ENCODE results near the gene HSPG2.
"Not testable (repeated sequence)": the region's sequence is repeated elsewhere in the genome, so short reads cannot be mapped to it uniquely, and the experiment has no call there.

HSPG2 gene

GRCh38 chr1:21821385-21822019 lies 115.6 kb downstream of the HSPG2 start:
- DNase-seq, result no peak

- no peak for DNase-seq
Measured at GRCh38 chr1:21820597-21821232, 116.4 kb downstream of the HSPG2 start.

- DNase-seq, result peak; percentile 3
Measured at GRCh38 chr1:21818656-21819055, 118.5 kb downstream of the HSPG2 start.

GRCh38 chr1:21816602-21817302 lies 120.4 kb downstream of the HSPG2 start:
- no peak for DNase-seq

- no peak for DNase-seq
Measured at GRCh38 chr1:21815724-21816321, 121.3 kb downstream of the HSPG2 start.

- DNase-seq, result no peak
Measured at GRCh38 chr1:21814981-21815582, 122.0 kb downstream of the HSPG2 start.

GRCh38 chr1:21814241-21814918 lies 122.7 kb downstream of the HSPG2 start:
- no peak for DNase-seq

GRCh38 chr1:21813542-21813941 lies 123.6 kb downstream of the HSPG2 start:
- DNase-seq, result no peak

GRCh38 chr1:21811875-21812305 lies 125.2 kb downstream of the HSPG2 start, which contains the start of gene LDLRAD2:
TSS of gene LDLRAD2 (plus strand) at chr1:21812265. CDS start at chr1:21812452, 187 bp downstream.
- DNase-seq, result no peak

- DNase-seq, result no peak
Measured at GRCh38 chr1:21804536-21804935, 132.6 kb downstream of the HSPG2 start.

GRCh38 chr1:21801100-21801499 lies 136.0 kb downstream of the HSPG2 start:
- DNase-seq, result no peak

- no peak for DNase-seq
Measured at GRCh38 chr1:21799730-21800129, 137.4 kb downstream of the HSPG2 start.

GRCh38 chr1:21795075-21795474 lies 142.0 kb downstream of the HSPG2 start:
- no peak for DNase-seq

- no peak for DNase-seq
Measured at GRCh38 chr1:21794656-21795055, 142.5 kb downstream of the HSPG2 start.

- DNase-seq, result no peak
Measured at GRCh38 chr1:21793104-21793503, 144.0 kb downstream of the HSPG2 start.

GRCh38 chr1:21786640-21787039 lies 150.5 kb downstream of the HSPG2 start:
- DNase-seq, result no peak

- DNase-seq, result not testable (repeated sequence)
Measured at GRCh38 chr1:21785764-21786163, 151.3 kb downstream of the HSPG2 start.

- no peak for DNase-seq
Measured at GRCh38 chr1:21783679-21784603, 153.2 kb downstream of the HSPG2 start.

GRCh38 chr1:21782868-21783678 lies 154.0 kb downstream of the HSPG2 start, which contains the start of gene USP48:
TSS of gene USP48 (minus strand) at chr1:21783149. CDS start at chr1:21782957, 192 bp downstream.
- peak; percentile 98 for DNase-seq

GRCh38 chr1:21782349-21782867 lies 154.7 kb downstream of the HSPG2 start:
- DNase-seq, result peak; percentile 40

Data from activated effector memory CD4-positive, alpha-beta T cell treated with Interleukin-2 at 50 U/mL for 16 hours (primary cell).